ENCODE measurements around the gene LARP4B. TPM values are rescaled to one million over a fixed set of nuclear protein-coding genes. Genes with fewer than 3 reads are reported as not detected.

Gene LARP4B
- total RNA-seq, 3 donors from 2014 or later, result 97.5 to 155 (median 116) TPM

GRCh38 chr10:974038-974784 is 42.7 kb upstream of the LARP4B start:
- peak; percentile 23 for ATAC-seq
- no peak for DNase-seq
- TF ChIP-seq CTCF (IDR thresholded peaks at IDR 0.05), result no peak
- H3K36me3 ChIP-seq (ENCODE audit: low read depth), result no peaks in the 10 kb centered on the region
- intact Hi-C loops (cut with DNase I, micrococcal nuclease), result no loop called here
- H3K9me3 ChIP-seq, result peaks cover 9% of the 10 kb centered on the region
- H3K4me1 ChIP-seq (ENCODE audit: low read depth), result peaks cover 13% of the 10 kb centered on the region
- no peak overlapping the region for H3K4me3 ChIP-seq

DNA sequence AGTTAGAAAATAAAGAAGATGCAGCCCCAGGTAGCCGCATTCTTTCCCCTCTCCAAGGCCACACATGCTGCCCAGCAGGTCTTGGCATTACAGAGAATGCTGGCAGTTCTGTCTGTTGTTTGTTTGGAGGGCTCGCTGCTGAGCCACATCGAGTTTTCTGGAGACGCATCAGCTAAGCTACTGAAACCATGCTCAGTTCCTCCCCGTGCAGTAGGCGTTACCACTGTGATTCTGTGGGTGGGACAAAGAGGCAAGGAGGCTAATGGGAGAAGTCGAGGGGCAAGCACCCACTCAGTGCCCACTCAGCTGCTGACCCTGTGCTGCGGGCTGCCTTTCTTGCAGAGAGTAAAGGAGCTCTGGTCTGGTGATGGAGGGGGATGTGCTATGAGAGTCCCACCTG is 41.3 kb upstream of the LARP4B start:
- ATAC-seq (no peak), DNase-seq (no peak)
- Histone ChIP-seq H3K4me3 (no peak overlapping the region), H3K9me3 (no peaks in the 10 kb centered on the region), H3K36me3 (ENCODE audit: low read depth) (no peaks in the 10 kb centered on the region), H3K4me1 (ENCODE audit: low read depth) (peaks cover 13% of the 10 kb centered on the region)
- intact Hi-C loops (cut with DNase I, micrococcal nuclease), result no loop called here
- TF ChIP-seq CTCF (IDR thresholded peaks at IDR 0.05), result no peak

DNA sequence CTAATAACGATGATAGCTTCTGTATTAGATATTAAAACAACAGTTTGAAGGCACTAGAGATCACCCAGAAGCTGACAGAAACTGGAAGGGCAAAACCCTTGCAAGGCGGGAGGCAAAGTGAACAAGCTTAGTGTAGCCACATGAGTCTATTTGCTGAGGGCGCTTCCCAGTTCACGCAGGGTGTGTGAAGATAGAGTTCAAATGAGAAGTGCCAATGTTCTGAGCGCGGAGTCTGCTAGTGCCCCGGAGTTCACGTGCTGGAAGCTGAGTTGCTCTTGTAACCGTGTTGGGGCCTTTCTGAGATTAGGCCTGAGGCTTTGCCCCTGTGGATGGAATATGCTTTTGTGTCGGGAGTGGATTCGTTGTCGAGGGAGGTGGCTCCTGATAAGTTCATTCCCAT is 40.1 kb upstream of the LARP4B start:
- intact Hi-C loops (cut with DNase I, micrococcal nuclease), result no loop called here
- peaks cover 13% of the 10 kb centered on the region for H3K4me1 ChIP-seq (ENCODE audit: low read depth)
- no peak overlapping the region for H3K4me3 ChIP-seq
- TF ChIP-seq CTCF (IDR thresholded peaks at IDR 0.05), result no peak
- DNase-seq (peak in 1 of 3 donors; percentile 40), ATAC-seq (peak; percentile 82)
- H3K36me3 ChIP-seq (ENCODE audit: low read depth), result no peaks in the 10 kb centered on the region
- H3K9me3 ChIP-seq, result no peaks in the 10 kb centered on the region

GRCh38 chr10:971150-971542 is 39.6 kb upstream of the LARP4B start:
- peak in 1 of 3 donors; percentile 16 for DNase-seq
- intact Hi-C loops (cut with DNase I, micrococcal nuclease), result no loop called here
- Histone ChIP-seq H3K36me3 (ENCODE audit: low read depth) (no peaks in the 10 kb centered on the region), H3K4me1 (ENCODE audit: low read depth) (peaks cover 13% of the 10 kb centered on the region), H3K9me3 (no peaks in the 10 kb centered on the region), H3K4me3 (no peak overlapping the region)
- TF ChIP-seq CTCF (IDR thresholded peaks at IDR 0.05), result no peak
- ATAC-seq, result peak; percentile 27

- H3K4me3 ChIP-seq, result no peak overlapping the region
- intact Hi-C loops (cut with DNase I, micrococcal nuclease), result no loop called here
- no peaks in the 10 kb centered on the region for H3K9me3 ChIP-seq
- TF ChIP-seq CTCF (IDR thresholded peaks at IDR 0.05), result no peak
- ATAC-seq (peak; percentile 84), DNase-seq (peak in 1 of 3 donors; percentile 25)
- no peaks in the 10 kb centered on the region for H3K36me3 ChIP-seq (ENCODE audit: low read depth)
- peaks cover 13% of the 10 kb centered on the region for H3K4me1 ChIP-seq (ENCODE audit: low read depth)
Measured at GRCh38 chr10:970311-971149, 39.0 kb upstream of the LARP4B start.
